Activated CD8-positive, alpha-beta memory T cell treated with anti-CD3 and anti-CD28 coated beads for 4 hours (primary cell): ENCODE results near the gene NKG7.

Source experiments
- DNase-seq, 2 donors: peaks; one replicate each; pipeline ENCODE4 v3.0.0-alpha.2; 2020; ENCODE audit warnings: low read depth in 2 of 2

The NKG7 gene

DNA sequence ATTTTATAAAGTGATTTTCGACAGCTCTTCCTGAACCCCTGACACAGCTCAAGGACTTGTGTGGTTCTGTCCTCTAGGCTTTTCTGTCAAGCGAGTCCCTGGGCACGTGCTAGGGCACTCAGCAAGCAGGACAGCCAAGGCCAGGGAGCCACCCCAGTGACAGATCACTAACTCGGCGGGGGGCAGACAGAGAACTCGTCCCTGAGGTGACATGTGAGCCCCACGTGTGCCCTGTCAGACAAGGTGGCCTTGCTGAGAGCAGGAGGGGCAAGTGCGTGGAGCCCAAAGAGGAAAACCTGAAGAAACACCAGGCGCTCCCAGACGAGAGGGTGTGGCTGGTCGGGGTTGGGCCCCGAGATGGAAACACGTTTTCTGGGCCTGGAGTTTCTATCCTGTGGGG lies 11.2 kb downstream of the NKG7 start:
- DNase-seq = no peak

DNA sequence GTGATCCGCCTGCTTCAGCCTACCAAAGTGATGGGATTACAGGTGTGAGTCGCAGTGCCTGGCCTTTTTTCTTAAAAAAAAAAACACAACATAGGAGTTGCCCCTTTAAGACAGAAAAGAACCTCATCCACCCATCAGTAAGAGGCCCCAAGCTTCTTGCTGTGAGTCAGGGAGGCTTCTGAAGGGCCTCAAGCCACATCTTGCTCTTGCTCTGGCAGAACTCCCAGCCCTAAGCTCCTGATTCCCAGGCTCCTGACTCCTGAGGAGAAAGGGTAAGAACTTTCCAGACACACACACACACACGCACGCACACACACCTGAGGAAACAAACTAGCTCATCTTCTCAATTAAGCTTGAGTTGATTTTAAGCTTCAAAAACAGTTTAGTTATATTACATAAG lies 13.2 kb downstream of the NKG7 start:
- no peak for DNase-seq

DNA sequence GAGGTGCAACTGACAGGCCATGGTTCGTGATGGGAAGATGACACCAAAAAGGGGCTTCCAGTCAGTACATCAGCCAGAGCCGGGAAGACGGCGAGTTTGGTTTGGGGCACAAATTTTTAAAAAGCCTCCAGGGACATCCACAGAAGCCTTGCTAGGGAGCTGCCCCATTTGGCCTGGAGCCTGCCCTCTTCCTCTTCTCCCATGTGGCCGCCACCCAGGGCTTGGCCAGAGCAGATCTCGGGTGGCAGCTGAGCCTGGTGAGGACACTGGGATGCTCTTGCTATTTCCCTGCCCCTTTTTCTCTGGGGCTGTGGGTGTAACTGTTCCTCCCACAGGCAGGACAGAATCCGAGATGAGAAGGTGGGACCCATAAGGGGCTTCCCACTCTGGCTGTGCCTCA lies 14.5 kb downstream of the NKG7 start:
- DNase-seq = no peak

DNA sequence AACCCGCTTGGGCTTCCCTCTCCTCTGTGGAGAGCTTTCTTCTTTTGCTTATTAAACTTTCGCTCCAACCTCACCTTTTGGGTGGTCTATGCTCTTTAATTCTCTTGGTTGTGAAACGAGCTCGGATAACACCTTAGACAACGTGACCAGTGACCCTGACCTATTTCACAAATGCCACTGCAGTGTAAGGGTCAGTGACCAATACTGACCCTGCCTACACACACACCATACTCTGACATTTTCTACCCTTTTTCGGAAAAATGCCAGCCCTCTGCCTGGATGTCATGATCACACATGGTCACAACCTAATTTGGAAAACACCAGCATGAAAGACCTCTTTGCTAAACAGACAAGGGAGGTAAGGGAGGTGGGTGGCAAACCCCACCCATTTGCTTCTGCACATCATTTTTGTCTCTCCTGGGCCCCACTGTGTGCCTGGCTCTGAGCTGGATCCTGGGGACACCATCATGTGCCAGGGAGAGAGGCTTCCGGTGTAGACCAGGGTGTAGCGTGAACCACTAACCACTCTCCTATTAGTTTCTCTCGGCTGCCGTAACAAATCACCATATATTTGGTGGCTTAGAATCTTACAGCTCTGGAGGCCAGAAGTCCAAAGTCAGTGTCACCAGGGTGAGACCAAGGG lies 16.2 kb downstream of the NKG7 start:
- no peak for DNase-seq

DNA sequence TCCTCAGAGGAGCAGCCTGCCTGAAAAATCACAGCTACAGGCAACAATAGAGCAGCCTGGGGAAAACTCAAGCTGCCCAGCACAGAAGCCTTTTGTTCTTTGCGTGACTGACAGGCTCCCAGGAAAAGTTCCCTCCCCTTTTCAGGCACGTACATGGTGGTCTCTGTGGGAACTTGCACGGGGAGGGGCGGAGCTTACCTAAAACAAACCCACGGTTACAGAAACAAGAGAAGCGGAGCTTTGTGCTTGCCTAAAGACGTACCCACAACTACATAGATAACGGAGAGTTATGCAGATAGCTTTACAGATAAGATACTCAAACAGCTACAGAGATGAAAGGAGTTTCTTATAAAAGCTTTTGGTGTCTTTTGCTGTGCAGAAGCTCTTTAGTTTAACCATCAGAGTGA lies 17.7 kb downstream of the NKG7 start:
- DNase-seq = no peak

DNA sequence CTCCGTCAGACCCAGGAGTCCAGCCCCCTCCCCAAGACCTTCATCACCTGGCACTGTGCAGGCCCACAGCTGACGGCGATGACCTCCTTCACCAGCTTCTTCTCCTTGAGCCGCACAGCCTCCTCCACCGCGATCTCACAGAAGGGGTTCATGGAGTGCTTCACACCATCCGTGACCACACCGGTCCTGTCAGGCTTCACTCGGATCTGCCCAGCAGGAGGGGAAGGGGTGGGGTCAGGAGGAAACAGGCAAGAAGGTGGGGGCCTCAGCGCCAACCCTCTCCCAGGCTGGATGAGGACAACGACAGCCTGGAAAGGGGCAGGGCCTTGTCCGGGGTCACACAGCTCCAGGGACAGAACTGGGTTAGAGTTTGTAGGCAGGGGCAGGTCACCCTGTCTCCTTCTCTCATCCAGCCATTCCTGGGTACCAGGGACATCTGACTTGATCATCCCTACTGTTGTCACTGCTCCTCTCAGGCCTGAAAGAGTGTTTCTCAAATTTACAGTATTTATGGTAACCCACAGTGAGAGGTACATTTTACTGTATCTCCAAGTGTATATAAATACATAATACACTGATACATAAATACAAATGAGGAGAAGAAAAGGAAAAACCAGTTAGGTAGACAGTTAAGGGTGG lies 18.2 kb downstream of the NKG7 start:
- no peak for DNase-seq

DNA sequence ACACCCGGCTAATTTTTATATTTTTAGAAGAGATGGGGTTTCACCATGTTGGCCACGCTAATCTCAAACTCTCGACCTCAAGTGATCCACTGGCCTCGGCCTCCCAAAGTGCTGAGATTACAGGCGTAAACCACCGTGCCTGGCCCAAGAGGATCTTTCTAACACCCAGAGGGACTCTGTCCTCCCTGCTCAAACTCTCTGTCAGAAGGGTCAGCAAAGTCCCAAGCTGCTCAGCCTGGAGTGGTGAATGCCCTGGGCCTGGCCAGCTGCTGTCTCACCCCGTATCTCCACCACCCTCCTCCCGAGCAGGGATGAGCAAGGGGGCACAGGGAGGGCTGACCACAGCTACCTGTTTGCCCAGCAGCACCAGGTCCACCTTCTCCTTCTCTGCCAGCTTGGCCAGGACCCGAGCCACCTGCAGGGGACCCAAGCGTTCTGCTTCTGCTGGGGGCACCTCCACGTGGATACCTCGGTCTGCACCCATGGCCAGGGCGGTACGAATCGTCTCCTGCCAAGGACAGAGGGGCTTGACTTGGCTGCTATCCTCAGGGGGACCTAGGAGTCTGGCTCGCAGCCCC lies 19.6 kb downstream of the NKG7 start:
- no peak for DNase-seq

DNA sequence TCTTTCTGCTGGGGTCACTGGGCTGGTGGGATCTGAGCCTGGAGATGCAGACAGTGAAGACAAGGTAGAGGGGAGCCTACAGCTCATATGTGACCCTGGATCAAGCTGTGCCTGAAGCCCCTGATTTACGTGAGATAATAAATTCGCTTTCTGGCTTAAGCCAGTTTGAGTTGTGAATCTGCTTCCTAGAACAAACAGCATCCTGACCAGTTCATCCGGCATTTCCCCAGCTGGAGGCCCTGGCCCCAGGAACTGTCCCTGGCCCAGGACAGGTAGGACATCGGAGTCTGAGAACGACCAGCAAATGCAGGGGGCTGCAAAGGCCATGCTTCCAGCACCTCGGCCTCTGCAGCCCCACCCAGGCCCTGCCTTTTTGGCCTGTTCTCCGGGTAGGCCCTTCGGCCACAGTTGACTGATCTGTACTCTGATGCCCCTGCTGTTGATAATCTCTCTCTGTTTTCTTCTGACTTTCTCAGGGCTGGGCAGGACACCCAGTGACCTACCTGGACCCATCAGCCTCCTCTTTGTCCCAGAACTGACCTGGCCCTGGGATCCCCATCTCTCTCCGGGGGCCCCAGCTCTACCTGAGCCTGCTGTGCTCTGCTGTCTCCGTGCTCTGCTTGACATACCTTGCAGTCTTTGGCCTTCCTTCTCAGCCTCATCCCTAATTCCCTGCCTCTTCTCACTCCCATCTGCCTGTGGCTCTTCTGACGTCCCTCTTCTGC lies 21.0 kb downstream of the NKG7 start:
- DNase-seq = no peak

DNA sequence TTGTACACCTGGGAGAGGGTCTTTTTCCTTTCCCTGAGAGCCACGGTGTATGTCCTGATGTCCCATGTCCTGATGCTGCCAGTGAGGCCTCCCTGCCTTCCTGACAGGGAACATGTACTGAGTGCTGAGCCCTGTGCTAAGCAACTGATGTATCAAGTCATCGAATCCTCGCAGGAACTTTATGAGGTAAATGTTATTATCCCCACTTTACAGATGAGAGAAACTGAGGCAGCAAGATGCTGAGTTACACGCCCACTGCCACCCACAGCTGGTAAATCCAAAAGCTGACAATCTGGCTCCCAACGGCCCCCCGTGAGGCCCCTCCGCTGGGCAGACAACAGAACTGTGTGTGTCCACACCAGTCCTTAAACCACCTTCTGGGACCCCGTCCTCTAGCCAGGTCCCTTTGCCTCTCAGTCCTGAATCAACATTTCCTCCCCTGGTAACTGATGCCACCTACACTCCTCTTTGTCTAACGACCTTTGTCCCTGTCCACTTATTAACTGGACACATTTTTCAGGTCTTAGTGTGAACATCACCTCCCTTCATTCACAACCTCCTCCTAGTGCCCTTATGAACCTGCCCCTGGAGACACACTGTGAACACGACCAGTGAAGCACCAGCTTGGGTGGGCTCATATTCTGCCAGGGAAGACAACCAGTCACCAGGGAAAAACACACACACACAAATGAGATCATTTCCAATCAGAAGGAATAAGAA lies 25.1 kb downstream of the NKG7 start:
- no peak for DNase-seq

DNA sequence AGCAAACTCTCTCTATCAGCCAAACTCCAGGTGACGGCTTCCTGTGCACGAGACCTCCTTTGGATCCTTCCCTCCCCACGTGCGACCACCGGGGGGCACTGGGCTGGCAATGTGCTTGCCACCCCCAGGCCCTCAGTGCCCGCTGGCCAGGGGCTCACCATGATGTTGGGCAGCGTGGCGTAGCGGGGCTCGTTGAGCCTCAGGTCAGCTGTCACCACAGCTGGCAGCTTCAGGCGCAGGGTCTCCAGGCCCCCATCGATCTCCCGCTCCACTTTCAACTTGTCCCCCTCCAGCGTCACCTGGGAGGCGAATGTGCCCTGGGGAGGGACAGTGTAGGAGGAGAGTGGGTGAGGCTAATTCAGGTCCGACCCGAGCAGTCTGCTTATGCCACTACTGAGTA lies 25.7 kb downstream of the NKG7 start:
- DNase-seq = no peak

DNA sequence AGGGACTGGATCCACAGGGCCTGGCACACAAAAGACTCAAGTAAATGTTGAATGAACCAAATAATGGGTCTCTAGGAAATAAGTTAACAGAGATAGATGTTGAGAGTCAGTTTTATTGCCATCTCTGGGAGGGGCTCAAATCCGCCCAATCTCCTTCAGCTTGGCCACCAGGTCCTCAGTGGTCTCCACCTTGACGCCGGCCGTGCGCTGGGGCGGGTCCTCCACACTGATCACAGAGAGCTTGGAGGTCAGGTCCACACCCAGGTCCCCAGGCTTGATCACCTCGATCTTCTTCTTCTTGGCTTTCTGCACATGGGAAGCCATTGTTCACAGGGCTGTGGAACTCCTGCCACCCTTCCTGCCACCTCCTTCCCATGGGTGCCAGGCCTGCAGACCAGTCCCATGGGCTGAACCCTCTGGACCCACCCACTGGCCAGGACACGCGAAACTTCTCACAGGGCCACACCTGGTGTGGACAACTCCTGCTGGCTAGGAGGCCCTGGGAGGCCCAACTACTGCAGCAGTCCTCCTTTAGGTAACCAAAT lies 27.3 kb downstream of the NKG7 start:
- no peak for DNase-seq

DNA sequence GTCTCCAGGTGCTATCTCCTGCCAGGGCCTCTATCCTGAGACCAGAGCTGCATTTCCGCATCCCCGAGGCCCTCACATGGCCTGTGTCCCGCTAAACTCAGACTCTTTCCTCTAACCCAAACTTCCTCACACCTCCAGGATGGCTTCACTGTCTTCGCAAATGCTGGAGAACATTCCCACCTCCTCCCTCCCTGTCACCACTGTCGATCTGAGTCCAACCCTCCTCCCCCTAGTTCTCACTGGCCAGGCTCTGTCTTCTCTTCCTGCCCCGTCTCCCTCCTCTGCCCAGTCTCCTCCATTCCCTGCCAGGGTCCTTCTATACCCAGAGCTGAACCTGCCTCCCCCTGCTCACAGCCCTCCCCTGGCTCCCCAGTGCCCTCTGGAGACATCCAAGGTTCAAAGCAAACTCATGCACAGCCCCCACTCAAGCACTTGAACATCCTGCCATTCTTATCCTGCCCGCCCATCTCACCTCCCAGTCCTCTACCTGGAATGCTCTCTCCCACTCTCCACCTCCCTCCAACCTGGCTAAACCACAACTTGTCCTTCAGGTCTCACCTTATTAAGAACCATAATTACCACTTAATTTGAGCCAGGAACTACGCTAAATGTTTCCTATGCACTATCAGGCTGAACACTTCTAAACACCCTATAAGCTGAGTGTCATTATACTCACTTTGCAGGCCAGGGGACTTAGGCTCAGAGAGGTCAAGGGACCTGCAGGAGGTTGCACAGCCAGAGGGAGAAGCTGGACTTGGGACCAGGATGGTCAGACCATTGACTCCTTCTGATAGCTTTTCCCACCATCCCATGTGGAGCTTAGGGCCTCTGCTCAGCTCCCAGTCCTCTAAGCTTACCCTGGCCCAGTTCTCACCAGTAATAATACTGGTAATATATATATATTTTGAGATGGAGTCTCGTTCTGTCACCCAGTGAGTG lies 29.6 kb downstream of the NKG7 start:
- DNase-seq = no peak

DNA sequence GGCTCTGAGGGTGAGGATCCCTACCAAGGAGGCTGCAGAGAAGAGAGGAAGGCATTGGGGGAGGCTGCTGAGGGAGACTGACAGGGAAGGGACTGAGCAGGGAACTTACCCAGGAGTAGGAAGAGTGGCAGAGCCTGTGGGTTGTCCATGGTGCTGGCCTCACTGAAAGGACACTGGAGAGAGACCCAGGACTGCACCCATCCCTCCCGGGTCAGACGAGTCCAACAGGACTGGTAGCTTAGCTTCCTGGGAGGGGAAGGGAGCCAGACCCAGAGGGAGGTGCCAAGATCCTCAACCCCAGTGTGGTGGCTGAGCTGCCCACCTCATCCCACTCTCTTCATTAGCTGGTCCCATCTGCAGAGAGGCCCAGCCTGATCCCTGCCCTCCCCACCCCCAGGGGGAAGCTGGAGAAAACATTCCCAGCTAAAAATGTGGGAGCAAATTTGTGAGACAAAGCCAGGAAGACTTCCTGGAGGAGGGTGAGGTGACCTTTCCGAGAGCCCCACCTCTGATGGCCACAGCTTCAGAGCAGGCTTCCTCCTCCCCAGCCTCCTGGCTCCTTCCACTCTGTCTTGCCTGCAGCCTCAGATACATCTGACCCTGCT lies 30.4 kb downstream of the NKG7 start, which contains the start of gene VSIG10L:
Gene VSIG10L, minus strand, starts transcription at position 164 of the 605 bp plus-strand sequence. Its CDS starts 15 bp downstream, at position 149.
- DNase-seq = no peak

DNA sequence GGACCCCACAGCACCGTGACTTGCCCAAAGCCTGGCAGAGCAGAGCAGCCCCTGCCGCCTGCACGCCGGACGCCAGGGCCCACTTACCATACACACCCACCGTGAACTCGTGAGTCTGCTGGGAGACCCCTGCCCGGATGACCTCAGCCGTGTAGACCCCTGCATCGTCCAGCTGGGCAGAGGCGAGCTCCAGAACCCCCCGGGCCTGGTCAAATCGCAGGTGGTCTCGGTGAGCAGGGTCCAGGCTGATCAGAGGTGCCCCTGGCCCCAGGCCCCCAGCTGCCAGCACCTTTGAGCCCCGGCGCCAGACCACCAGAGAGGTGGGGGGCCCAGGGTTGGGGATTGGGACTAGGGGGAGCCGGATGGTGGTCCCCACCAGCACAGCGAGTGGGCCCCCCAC lies 31.4 kb downstream of the NKG7 start:
- DNase-seq = no peak

DNA sequence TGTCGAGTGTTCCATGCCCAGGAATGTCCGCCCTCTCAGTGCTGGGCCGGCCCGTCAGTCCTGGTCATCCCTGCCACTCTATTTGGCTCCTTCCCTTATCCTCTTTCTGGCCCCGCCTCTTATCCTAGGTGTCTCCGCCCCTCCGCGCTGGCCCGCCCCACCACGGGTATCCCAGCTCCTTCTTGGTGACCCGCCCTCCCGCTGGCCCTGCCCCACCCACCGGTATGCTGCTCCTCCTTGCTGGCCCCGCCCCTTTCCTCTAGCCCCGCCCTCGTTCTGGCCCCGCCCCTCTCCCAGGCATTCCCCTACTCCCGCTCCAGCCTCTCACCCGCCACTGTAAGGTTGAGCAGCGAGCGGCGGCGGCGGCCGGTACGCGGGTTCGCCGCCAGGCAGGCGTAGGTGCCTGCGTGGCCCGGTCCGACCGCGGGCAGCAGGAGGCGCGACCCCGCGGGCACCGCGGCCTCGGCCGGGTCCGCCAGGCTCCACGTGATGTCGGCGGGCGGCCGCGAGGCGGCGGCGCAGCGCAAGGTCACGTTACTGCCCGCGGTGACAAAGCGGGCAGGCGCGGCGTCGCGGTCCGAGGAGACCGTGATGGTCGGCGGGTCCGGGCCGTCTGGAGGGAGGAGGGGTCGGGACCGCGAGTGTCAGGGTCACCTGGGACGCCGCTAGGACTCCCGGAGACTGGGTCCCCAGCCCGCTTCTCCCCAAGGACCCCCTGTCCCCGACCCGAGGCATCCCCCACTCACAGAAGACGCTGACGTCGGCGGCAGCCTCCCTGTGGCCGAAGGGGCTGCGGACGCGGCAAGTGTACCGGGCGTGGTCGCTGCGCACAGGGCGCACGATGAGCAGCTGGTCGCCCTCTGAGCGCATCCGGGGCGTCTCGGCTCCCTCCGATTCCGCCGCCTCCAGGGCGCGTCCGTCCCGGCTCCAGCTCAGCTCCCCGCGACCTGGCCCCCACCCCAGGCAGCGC lies 32.5 kb downstream of the NKG7 start:
- peak; percentile 82 to 87 for DNase-seq

DNA sequence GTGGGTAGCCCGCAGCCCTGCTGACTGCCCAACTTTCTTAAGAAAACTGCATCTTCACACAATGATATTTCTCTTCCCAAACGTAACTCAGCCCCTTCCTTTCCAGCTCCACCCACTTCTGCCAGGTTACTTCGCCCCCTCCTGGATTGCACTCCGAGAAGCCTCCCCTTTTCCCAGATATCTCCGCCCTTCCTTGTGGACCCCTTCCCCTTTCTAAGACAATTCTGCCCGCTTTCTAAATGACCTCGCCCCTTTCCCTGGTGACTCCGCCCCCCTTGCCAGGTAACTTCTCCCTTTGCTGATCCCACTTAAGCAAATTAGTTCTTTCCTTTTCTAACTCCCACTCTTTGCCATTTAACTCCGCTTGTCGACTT lies 33.2 kb downstream of the NKG7 start:
- DNase-seq = no peak

DNA sequence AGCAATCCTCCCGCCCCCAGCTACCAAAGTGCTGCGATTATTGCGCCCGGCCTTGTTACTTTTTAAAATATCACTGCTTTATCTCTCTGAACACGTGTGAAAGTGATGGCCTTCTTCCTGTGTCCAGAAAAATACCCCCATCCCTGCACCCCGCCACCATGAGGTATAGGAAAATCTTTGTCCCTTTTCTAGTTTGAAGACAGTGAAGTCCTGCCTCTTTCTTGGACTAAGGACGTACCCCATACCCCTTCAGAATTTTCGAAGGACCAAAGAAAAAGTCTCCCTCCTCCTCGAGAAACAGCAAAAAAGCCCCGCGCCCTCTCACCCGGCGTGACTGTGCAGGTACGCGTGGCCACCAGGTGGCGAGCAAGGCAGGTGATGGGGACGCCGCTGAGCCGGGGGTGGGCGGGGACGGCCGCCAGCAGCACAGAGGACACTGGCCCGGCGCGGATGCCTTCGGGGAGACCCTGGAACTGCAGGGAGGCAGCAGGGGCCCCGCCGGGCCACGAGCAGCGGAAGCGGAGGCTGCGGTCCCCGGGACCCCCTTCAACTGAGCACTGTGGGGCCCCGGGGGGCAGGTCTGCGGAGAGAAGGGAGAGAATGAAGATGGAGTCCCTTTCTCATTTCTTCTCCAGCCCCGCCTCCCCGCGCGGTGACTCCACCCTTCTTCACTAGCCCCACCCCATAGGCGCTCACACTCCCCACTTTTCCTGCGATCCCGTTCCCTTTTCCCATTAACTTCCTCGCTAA lies 33.7 kb downstream of the NKG7 start:
- peak; percentile 69 to 73 for DNase-seq

DNA sequence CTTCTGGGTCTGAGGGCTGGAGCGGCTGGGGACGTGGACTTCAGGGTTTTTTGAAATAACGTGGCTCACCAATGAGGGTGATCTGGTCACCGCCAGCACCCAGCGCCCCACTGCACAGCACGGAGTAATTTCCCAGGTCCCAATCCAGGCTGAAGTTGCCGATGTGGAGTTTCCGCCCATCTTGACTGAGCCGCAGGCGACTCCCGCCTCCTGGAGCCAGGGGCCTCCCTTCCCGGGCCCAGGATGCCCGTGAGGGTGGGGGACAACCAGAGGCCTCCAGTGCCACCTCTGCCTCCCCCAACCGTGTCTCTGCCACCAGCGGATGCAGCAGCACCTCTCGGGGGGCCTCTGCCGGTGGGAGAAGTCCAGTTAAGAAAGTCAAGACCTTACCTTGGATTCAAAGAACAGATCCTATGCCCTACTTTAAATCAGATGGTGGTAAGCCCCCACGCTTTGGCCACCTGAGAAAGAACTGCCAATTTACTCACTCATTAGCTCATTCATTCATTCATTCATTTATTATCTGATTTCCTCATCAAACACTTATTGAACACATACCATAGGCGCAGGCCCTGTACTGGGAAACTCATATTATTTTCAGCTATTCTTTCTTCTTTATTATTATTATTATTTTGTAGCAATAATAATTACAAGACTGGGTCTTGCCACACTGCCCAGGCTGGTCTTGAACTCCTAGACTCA lies 34.4 kb downstream of the NKG7 start:
- DNase-seq = no peak
